Stimulated activated CD4-positive, alpha-beta T cell treated with anti-CD3 and anti-CD28 coated beads, Interleukin-2, amount 100 ng/mL, for 48 hours (primary cell): ENCODE measurements around the gene MCAT.
"Not testable (repeated sequence)": the region's sequence is repeated elsewhere in the genome, so short reads cannot be mapped to it uniquely, and the experiment has no call there.

Experiments used
- DNase-seq, 2 donors: peaks; one replicate each; pipeline ENCODE4 v3.0.0-alpha.2; 2020

Gene MCAT

DNA sequence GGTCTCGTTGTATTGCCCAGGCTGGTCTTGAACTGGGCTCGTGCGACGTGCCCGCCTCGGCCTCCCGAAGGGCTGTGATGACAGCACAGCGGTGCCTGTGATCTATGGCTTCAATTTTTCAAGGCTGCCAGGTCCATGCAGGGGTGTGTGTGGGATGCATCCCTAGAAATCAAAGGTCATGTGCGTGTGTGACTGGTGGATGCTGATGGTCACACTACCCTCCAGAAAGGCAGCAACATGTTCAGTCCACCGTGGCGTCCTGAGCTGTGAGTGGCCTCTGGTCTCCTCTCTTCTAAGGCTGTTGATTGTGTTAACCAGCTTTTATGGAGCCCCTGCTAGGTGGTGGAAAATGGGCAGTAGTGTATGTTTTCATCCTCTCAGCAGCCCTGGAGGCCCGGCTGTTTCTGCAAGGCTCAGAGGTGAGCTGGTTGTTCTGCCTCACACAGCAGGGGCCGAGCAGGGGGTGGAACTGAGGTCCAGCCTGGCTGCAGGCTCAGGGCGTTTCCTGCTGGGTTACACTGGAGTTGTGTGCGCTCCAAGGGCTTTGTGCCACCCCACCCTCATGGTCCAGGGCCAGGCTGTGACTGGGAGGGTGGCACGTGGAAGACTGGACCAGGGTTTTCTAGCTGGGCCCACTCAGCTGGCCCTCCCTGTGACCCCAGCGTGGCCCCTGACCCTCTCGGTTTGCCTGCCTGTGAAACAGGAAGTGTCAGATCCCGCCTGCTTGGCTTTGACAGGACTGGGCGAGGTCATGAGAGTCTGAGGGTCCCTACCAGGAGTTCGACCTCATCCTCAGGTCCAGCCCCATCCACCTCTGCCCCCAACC, 25.0 kb downstream of the MCAT start:
- DNase-seq: no peak

GRCh38 chr22:43116932-43117331, 26.3 kb downstream of the MCAT start:
- DNase-seq: no peak

- no peak for DNase-seq
These were observed 28.2 kb downstream of the MCAT start for GRCh38 chr22:43114958-43115357.

- no peak for DNase-seq
These were observed 29.5 kb downstream of the MCAT start for GRCh38 chr22:43113526-43114251.

- DNase-seq: peak in 1 of 2 donors; percentile 27
These were observed 32.1 kb downstream of the MCAT start for GRCh38 chr22:43110927-43111623.

GRCh38 chr22:43110444-43110926, 32.7 kb downstream of the MCAT start, which contains the start of gene BIK:
TSS of gene BIK (plus strand) at chr22:43110750. CDS start at chr22:43124023, 13,273 bp downstream.
- peak; percentile 22 to 27 for DNase-seq

DNA sequence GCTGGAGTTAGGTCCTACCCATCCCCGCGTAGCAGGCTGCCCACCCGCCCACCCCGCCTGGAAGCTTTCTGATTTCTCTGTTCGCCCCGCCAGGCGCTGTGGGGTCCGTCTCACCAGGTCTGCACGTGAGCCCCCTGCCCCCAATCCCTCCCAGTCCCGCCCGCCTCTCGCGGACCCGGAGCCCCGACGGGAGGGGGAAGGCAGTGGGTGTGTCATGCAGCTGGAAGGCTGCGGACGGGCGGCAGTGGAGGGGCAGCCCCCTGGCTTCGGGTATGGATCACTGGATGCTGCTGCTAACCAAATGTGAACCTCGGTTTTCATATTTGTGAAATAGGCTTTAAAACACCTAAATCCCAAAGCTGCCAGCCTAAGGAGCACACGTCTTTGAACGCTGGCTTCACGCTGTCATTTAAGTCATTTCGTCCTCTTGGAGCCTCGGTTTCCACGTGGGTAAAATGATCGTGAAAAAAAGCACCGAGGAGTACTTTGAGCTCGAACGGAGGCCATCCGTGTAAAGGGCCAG, 33.2 kb downstream of the MCAT start:
- no peak for DNase-seq

- no peak for DNase-seq
These were observed 33.7 kb downstream of the MCAT start for GRCh38 chr22:43109511-43109910.

- DNase-seq: no peak
These were observed 36.9 kb downstream of the MCAT start for GRCh38 chr22:43106302-43106701.

GRCh38 chr22:43104950-43105349, 38.2 kb downstream of the MCAT start:
- not testable (repeated sequence) for DNase-seq

- DNase-seq: not testable (repeated sequence)
These were observed 39.1 kb downstream of the MCAT start for GRCh38 chr22:43104056-43104625.

GRCh38 chr22:43101306-43101705, 41.9 kb downstream of the MCAT start:
- no peak for DNase-seq

GRCh38 chr22:43100225-43100624, 43.0 kb downstream of the MCAT start:
- DNase-seq: no peak

GRCh38 chr22:43099095-43099494, 44.1 kb downstream of the MCAT start:
- no peak for DNase-seq

DNA sequence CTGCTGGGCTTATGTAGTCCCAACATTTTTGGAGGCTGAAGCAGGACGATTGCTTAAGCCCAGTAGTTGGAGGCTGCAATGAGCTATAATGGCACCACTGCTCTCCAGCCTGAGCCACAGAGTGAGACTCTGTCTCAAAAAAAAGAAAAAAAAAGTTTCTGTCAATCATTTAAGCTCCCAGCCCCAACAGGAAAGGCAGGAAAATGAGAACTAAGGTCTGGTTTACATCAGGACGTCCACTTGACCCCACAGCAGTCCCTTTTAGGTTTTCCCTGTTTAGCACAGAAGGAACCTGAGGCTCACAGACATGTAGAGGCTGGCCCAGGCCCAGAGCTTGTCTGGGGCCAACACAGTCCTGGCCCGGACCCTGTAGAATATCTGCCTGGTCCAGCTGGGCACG, 44.8 kb downstream of the MCAT start:
- no peak for DNase-seq

GRCh38 chr22:43096420-43096819, 46.8 kb downstream of the MCAT start:
- DNase-seq: no peak

- DNase-seq: no peak
These were observed 48.6 kb downstream of the MCAT start for GRCh38 chr22:43094551-43094950.

DNA sequence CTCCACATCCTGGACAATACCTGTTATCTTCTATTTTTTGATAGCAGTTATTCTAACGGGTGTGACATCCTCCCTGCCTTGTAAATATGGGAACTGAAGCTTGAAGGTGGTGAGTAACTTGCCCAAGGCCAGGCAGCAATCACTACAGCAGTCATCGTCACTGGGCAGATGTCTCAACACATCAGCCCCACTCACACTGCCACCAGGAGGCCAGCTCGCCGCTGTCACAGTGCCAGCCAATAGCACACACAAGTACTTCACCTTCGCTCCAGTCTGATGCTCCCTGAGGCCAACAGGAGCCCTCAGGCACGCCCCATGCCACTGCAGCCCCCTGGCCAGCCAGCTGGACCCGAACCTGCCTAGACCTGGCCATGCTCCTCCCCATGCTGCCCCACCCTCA, 49.1 kb downstream of the MCAT start:
- DNase-seq: no peak

DNA sequence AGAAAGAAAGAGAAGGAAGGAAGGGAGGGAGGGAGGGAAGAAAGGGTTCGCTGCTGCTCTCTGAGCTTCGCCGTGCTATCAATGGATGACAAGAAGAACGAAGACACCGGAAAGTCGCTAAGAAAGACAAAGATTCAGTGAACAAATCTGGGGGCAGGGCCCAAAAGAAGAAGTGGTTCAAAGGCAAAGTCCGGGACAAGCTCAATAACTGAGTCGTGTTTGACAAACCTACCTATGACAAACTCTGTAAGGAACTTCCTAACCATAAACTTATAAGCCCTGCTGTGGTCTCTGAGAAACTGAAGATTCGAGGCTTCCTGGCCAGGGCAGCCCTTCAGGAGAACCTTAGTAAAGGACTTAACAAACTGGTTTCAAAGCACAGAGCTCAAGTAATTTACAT, 51.1 kb downstream of the MCAT start:
- DNase-seq: no peak

- peak; percentile 29 to 40 for DNase-seq
These were observed 52.9 kb downstream of the MCAT start for GRCh38 chr22:43090130-43090789.

GRCh38 chr22:43088984-43089717, 54.0 kb downstream of the MCAT start, which contains the start of gene TTLL1:
TSS of gene TTLL1 (minus strand) at chr22:43089391. CDS start at chr22:43075586, 13,805 bp downstream.
- peak; percentile 87 for DNase-seq
